HG02763 (cell line): ENCODE results near the gene SOCS1.

Experiments used
- ATAC-seq: cut with Tn5 transposase; IDR thresholded peaks from one replicate; pipeline ENCODE4 v1.9.1; 2021; ENCODE audit warnings: mild to moderate bottlenecking, moderate library complexity; ENCODE audit not compliant: unreplicated experiment

The SOCS1 gene

DNA sequence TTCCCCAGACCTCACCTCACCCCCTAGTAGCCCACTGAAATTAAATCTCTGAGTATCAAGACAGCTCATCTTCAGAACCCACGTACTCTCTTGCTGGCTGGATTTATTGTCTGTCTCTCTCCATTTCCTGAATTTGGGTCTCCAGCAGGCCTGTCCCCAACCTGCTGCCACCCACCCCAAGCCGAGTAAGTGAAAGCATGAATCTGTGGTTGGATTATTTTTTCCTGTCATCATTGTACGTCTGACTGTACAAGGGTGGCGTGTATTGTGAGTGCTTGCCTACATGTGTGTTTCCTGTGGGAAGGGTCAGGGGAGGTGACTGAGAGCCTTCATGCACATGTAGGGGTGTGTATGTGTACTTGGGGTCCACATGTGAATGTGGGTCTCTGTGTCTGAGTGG lies 7.7 kb upstream of the SOCS1 start:
- ATAC-seq = no peak

DNA sequence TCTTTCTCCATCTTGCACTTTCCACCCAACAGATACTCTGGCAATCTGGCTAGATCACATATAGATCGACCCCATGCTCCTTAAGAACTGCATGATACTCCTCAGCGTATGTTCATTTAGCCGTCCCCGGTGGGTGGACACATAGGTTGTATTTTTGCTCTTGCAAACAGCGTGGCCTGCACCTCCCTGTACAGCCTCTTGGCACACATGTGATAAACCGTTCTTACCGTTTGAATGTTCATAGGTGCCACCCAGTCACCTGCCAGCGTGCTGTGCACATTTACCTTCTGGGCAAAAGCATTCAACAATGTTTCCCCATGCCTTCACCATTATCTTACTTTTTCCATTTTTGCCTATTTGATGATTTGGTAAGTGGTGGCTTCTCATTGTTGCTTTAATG lies 6.9 kb upstream of the SOCS1 start:
- no peak for ATAC-seq

- ATAC-seq = no peak
These were observed 4.6 kb upstream of the SOCS1 start for GRCh38 chr16:11260596-11260966.

DNA sequence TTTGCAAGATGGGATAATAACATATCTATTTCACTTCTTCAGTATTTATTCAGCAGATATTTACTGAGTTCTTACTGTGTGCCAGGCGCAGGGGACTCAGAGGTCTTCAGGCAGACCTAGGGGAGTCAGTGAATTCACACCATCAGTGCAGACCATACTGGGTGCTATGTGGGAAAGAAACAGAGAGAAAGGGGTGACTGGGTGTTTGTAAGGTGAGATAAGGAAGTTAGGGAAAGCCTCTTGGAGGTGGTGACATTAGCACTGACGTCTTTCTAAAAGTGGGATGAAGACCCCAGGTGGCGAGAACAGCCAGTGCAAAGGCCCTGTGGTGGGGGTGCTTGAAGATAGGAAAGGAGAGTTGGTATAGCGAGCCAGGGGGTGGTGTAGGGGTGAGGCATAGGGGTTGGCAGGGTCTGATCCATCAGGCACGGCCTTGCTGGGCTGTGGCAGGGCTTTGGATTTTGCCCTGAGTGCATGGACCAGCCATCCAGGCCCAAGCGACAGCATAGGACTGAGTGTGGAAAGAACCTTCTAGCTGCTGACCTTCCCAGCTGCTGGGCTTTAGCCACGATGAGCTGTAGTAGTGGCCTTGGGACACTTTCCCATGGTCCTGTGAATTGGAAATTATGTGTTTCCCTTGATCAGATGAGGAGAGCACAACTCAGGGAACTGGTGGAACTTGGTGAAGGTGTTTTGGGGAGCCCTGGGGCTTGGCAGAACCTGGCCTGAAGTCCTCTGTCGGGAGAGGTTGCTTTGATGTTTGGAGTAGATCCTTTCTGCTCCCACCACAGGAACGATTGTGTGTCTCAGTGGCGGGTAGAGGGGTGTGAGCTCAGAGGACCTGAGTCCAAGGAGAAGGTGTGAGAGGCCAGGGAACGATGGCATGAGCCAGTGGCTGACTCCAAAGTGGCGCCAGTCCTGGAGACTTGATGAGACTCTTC lies 3.9 kb upstream of the SOCS1 start:
- no peak for ATAC-seq

- no peak for ATAC-seq
These were observed 2.8 kb upstream of the SOCS1 start for GRCh38 chr16:11258553-11259492.

DNA sequence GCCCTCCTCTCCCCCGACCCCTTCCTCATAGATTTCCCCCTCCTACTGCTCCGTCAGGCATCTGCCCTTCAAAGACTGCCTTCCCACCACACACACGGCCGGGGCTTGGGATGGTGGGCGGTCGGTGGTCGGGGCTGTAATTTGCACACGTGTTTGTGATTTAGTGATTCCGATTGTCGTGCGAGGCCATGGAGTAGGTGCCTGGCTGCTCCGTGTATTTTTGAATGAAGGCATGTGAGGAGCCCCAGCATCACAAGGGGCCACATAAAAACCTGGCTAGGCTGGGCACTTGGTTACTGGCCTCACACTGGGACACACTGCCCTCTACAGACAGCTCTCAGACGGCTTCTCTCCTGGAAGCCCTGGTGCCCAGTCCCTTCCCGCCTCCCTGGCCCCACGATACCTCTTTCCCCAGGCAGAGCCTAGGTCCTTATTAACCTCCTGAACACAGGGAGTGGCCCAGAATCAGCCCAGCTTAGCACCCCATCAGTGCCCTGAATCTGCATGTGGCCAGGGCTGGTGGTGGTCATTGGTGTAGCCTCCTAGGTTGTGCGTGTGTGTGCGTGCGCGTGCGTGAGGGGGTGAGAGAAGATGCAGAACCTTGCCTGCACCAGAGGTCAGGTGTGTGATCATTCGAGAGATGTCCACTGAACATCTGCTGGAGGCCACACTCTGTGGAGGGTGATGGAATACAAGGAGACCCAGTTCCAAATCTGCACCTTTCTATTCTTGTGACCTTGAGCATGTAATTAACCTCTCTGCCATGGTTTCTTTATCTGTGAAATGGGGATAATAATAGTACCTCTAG lies 1.3 kb upstream of the SOCS1 start:
- ATAC-seq = no peak

GRCh38 chr16:11256661-11257130 lies 692 bp upstream of the SOCS1 start:
- no peak for ATAC-seq

- ATAC-seq = no peak
These were observed 879 bp downstream of the SOCS1 start for GRCh38 chr16:11254913-11255736.

DNA sequence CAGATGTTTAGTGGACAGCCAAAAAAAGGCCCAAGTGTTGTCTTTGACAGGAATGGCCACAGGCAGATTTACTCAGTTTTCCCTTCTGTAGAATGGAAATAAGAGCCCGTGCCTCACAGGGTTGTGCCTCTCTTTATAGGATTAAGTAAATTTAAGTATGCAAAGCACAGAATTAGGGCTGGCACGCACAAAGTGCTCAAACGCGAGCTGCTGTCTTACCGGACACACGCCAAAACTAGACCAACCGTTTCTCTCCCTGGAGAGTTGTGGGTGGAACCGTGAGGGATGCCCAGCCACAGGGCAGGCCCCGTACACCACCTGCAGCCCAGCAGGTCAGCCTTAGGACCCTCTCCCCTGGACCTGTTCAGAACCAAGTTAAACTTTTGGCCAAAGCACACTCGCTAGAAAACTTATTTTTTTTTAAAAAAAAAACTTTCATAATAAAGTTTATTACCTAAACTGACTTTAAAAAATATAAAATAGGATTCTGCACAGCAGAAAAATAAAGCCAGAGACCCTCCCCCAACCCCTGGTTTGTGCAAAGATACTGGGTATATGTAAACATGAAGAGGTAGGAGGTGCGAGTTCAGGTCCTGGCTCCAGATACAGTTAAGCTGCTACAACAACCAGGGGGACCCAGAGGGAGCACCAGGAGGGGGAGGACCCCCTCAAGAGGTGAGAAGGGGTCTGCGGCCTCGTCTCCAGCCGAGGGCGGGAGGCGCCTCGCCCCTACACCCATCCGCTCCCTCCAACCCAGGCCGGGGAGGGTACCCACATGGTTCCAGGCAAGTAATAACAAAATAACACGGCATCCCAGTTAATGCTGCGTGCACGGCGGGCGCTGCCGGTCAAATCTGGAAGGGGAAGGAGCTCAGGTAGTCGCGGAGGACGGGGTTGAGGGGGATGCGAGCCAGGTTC lies 1.8 kb downstream of the SOCS1 start:
- no peak for ATAC-seq

- ATAC-seq = no peak
These were observed 2.7 kb downstream of the SOCS1 start for GRCh38 chr16:11253009-11253994.

DNA sequence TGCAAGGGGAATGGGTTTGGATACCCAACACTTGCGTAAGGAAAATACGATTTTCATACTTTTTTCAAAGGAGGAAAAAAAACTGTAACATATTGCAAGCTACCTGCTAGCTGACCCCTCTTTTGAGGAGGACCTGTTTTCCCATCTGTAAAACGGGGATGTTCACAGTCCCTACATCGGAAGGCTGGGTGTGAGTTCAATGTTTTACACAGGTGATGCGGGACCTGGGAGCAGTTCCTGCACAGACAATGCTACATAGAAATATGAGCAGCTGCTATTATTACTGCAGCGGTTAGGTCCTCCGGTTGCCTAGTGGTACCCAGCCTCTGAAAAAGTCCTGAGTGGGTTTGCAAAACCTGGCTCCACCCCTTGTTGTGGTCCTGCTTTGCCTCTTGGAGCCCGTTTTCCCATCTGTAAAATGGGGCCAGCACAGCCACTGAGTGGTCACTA lies 3.5 kb downstream of the SOCS1 start:
- ATAC-seq = no peak

- no peak for ATAC-seq
These were observed 4.2 kb downstream of the SOCS1 start for GRCh38 chr16:11251525-11252481.

DNA sequence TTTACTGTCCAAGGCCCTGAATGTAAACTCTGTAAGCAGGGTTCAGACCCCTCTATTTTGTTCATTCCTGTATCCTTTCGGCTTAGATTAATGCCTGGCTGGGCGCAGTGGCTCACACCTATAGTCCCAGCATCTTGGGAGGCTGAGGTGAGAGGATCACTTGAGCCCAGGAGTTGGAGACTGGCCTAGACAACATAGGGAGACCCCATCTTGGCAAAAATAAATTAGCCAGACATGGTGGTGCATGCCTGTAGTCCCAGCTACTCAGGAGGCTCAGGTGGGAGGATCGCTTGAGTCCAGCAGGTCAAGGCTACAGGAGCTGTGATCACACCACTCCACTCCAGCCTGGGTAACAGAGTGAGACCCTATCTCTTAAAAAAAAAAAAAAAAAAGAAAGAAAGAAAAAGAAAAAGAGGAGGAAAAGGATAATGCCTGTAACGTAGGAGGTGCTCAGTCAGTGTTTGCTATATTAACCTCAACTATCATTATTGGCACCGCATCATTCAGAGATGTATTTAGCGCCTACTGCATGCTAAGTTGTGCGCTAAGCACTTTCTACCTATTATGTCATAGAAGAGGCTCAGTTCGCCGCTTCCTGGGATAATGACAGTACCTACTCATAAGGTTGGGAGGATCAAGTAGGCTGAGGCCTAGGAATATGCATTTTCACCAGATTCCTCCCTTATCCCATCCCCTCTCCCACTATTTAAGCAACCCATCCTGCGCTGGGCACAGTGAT lies 5.0 kb downstream of the SOCS1 start:
- ATAC-seq = no peak

- ATAC-seq = no peak
These were observed 5.8 kb downstream of the SOCS1 start for GRCh38 chr16:11250091-11250785.
